ENCODE results near the gene TM9SF1. TPM values are rescaled to one million over a fixed set of nuclear protein-coding genes. Genes with fewer than 3 reads are reported as not detected.

The TM9SF1 gene
- total and polyA plus RNA-seq, 2 of the 13 experiments (the other 11 are each of a cell fraction or from before 2014, with no cell fraction given), result 83.2 to 110 TPM

DNA sequence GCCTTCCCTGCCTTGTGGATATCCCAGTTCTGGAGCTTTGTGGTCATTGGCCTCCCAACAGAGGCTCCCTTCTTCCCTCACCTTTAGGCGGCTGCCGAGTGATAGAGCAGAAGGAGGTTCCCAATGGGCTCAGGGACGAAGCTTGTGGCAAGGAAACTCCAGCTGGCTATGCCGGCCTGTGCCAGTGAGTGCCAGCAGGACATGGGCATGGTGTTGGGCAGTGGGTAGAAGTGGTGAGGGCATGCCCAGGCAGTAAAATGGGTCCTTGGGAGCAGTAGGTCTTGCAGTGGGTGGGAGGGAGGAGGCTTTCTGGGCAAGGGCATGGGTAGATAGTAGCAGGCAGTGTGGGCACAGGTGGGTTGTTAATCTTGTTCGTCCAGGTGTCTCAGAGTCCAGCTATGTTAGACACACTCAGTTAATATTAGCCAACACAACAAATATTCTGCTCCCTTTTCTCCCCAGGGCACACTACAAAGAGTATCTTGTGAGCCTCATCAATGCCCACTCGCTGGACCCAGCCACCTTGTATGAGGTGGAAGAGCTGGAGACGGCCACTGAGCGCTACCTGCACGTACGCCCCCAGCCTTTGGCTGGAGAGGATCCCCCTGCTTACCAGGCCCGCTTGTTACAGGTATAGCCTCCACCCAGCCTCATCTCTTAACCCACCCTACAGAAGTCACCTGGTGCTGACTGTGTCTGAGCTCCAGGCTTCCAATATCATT lies 35.3 kb downstream of the TM9SF1 start (continued):
- TF ChIP-seq ZNF75D (CRISPR knock-in tag; IDR thresholded peaks at IDR 0.05; ENCODE audit: borderline replicate concordance), result no peak
- no peak for TF ChIP-seq ZNF34 (CRISPR knock-in tag; IDR thresholded peaks at IDR 0.05; ENCODE audit: borderline replicate concordance)
- peak; percentile 46; the same call in 1 of the 2 replicates for TF ChIP-seq ZNF891 (CRISPR knock-in tag; IDR thresholded peaks at IDR 0.05)
- no peak for TF ChIP-seq ZNF589 (CRISPR knock-in tag; conservative IDR thresholded peaks at IDR 0.05)
- no peak for TF ChIP-seq NCOA1 (CRISPR knock-in tag; IDR thresholded peaks at IDR 0.05)
- no peak for TF ChIP-seq ZNF557 (CRISPR knock-in tag; IDR thresholded peaks at IDR 0.05)

DNA sequence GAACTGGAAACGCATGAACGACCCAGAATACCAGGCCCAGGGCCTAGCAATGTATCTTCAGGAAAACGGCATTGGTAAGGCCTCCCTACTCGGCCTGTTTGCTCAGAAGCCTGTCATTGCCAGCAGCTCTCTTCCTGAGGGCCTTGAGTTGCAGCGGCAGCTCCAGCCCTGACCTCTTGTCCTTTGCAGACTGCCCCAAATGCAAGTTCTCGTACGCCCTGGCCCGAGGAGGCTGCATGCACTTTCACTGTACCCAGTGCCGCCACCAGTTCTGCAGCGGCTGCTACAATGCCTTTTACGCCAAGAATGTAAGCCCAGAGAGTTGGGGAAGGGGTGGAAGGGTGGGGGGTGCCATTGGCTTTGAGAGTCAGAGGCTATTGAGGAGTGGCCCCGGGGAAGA lies 37.9 kb downstream of the TM9SF1 start:
- no peak for FAIRE-seq
- ATAC-seq, result no peak
- DNase-seq (ENCODE audit: low spot score), result no peak
- Histone ChIP-seq H2AFZ (ENCODE audit: low read length) (no peak overlapping the region), H3K9ac (ENCODE audit: insufficient read depth, low read depth, low read length) (no peak overlapping the region), H3K4me1 (ENCODE audit: insufficient read depth, low read length) (peaks cover 26% of the 10 kb centered on the region), H3K4me3 (replicated peaks in 1 of 3; ENCODE audit: insufficient read depth in 1 of 3, low read depth in 2 of 3, low read length in 3 of 3) (no peak overlapping the region), H3K27me3 (ENCODE audit: control insufficient read depth in 1 of 2, insufficient read depth in 2 of 2, low read length in 2 of 2) (no peaks in the 10 kb centered on the region; a peak in 1 of 5 replicates), H3K9me3 (ENCODE audit: low read length) (no peaks in the 10 kb centered on the region), H3K79me2 (ENCODE audit: insufficient read depth, low read length) (peaks cover 5% of the 10 kb centered on the region), H4K20me1 (ENCODE audit: insufficient read depth, low read length) (no peaks in the 10 kb centered on the region), H3K4me2 (ENCODE audit: low read depth, low read length) (no peak overlapping the region), H3K27ac (ENCODE audit: extremely low read length, insufficient read depth, low read length) (no peak overlapping the region), H3K36me3 (replicated peaks in 1 of 2; ENCODE audit: control insufficient read depth in 1 of 2, insufficient read depth in 2 of 2, low read length in 2 of 2) (peaks cover 46 to 57% of the 10 kb centered on the region in 2 experiments)
- in situ Hi-C loops (cut with HindIII; ENCODE audit: extremely low pct_ligation_motif_present, low pct_unique_long_range_greater_than_20kb), result no loop called here
- no TSS peak for BruUV-seq (replicated peaks)
- intact Hi-C loops (cut with micrococcal nuclease; ENCODE audit: unreplicated experiment), result no loop called here
- WGBS (ENCODE audit: low lambda C conversion rate), result 96% methylated on average over 12 of the region's 12 CpGs
- ChIA-PET CTCF (ENCODE audit: low intra/inter-chr PET ratio, low total read pairs) (no interaction called here), POLR2A (interaction anchor here (0.6 to 11.8 kb wide), 4 partner anchors 8 to 86 kb away, joined by 5 to 233 read pairs (median 108); partner anchors contain the start of genes DCAF11, EMC9, NRL and PSME1)
- 0 out of 2 replicates have a peak, but pooled peaks have one; percentile 46 for TF ChIP-seq RBFOX2 (IDR thresholded peaks at IDR 0.05; ENCODE audit: low read depth, low read length)
- TF ChIP-seq ZNF660 (CRISPR knock-in tag; IDR thresholded peaks at IDR 0.05; ENCODE audit: borderline replicate concordance, low read depth), result no peak
- no peak for TF ChIP-seq PCBP1 (IDR thresholded peaks at IDR 0.05; ENCODE audit: borderline replicate concordance, low read depth, low read length)
- no peak for TF ChIP-seq ZNF331 (CRISPR knock-in tag; IDR thresholded peaks at IDR 0.05)
- no peak for TF ChIP-seq ZFP62 (CRISPR knock-in tag; IDR thresholded peaks at IDR 0.05)
- 0 out of 2 replicates have a peak, but pooled peaks have one; percentile 9 for TF ChIP-seq MZF1 (CRISPR knock-in tag; IDR thresholded peaks at IDR 0.05; ENCODE audit: borderline replicate concordance)
- peak; percentile 64 for TF ChIP-seq AGO2 (optimal IDR thresholded peaks at IDR 0.05; ENCODE audit: low read depth, low read length)
- no peak for TF ChIP-seq ZNF672 (CRISPR knock-in tag; IDR thresholded peaks at IDR 0.05)
- TF ChIP-seq ZNF563 (CRISPR knock-in tag; IDR thresholded peaks at IDR 0.05), result no peak
- TF ChIP-seq KDM1A (CRISPR knock-in tag; IDR thresholded peaks at IDR 0.05), result no peak
- TF ChIP-seq ZNF709 (CRISPR knock-in tag; IDR thresholded peaks at IDR 0.05), result no peak
- TF ChIP-seq POLR2A (IDR thresholded peaks at IDR 0.05; ENCODE audit: insufficient read depth in 1 of 2, low read depth in 2 of 2, low read length in 2 of 2), result 0 out of 4 replicates have a peak, but pooled peaks of 1 of the 2 experiments have one; percentile 41
- 0 out of 2 replicates have a peak, but pooled peaks have one; percentile 17 for TF ChIP-seq RXRA (CRISPR knock-in tag; IDR thresholded peaks at IDR 0.05)
